Measurements from ENCODE around the gene RAPGEF5. TPM values are rescaled to one million over a fixed set of nuclear protein-coding genes. Genes with fewer than 3 reads are reported as not detected.

Gene RAPGEF5
- total RNA-seq, 1 experiment from 2014 or later = 5.6 TPM

DNA sequence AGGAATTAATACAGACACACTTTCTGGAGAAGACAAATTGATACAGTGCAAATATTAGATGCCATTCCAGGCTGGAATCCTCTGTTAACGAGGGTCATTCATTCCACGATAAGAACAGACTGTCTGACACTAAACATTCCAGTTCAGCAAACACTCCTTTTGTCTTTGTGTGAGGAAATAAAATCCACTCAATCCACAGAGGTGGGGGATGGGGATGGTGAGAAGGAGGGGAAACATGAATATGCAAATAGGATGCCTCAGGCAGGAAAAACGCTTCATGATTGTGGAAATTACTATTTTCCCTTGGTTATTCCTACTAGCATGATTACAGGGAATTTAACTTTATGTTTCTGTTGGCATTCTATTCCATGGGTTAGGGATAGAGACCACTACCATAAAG, 214.4 kb downstream of the RAPGEF5 start:
- H3K9ac ChIP-seq (ENCODE audit: low read length) = no peak overlapping the region
- H4K20me1 ChIP-seq (ENCODE audit: low read length) = no peaks in the 10 kb centered on the region
- H3K4me1 ChIP-seq (ENCODE audit: insufficient read depth, low read length) = no peaks in the 10 kb centered on the region
- intact Hi-C loops (cut with micrococcal nuclease) = no loop called here
- H3F3A ChIP-seq (ENCODE audit: low read length, unreplicated experiment) = no peaks in the 10 kb centered on the region
- no peaks in the 10 kb centered on the region for H3K9me2 ChIP-seq (replicated peaks; ENCODE audit: low read length)
- DNase-seq (no peak), ATAC-seq (no peak)
- no peak overlapping the region for H2AFZ ChIP-seq (ENCODE audit: low read length)
- H3K4me2 ChIP-seq (ENCODE audit: low read length) = no peak overlapping the region
- H3K4me3 ChIP-seq (ENCODE audit: low read length) = no peak overlapping the region
- no peaks in the 10 kb centered on the region for H3K27me3 ChIP-seq (ENCODE audit: low read length)
- ChIA-PET POLR2A (ENCODE audit: unreplicated experiment) (no interaction called here), CTCF (no interaction called here)
- no TSS peak for BruUV-seq (replicated peaks)
- no peak overlapping the region for H3K27ac ChIP-seq (ENCODE audit: low read length)
- TF ChIP-seq, protein P1, sequence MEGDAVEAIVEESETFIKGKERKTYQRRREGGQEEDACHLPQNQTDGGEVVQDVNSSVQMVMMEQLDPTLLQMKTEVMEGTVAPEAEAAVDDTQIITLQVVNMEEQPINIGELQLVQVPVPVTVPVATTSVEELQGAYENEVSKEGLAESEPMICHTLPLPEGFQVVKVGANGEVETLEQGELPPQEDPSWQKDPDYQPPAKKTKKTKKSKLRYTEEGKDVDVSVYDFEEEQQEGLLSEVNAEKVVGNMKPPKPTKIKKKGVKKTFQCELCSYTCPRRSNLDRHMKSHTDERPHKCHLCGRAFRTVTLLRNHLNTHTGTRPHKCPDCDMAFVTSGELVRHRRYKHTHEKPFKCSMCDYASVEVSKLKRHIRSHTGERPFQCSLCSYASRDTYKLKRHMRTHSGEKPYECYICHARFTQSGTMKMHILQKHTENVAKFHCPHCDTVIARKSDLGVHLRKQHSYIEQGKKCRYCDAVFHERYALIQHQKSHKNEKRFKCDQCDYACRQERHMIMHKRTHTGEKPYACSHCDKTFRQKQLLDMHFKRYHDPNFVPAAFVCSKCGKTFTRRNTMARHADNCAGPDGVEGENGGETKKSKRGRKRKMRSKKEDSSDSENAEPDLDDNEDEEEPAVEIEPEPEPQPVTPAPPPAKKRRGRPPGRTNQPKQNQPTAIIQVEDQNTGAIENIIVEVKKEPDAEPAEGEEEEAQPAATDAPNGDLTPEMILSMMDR (conservative IDR thresholded peaks at IDR 0.05; ENCODE audit: low read depth, low read length) = no peak
- TF ChIP-seq EZH2 (IDR thresholded peaks at IDR 0.05; ENCODE audit: low read length, unreplicated experiment) (no peak), EZH2phosphoT487 (IDR thresholded peaks at IDR 0.05; ENCODE audit: borderline replicate concordance, low read length) (no peak)
- H3K79me2 ChIP-seq (ENCODE audit: low read length) = no peaks in the 10 kb centered on the region
- no peaks in the 10 kb centered on the region for H3K36me3 ChIP-seq (ENCODE audit: low read depth, low read length)
- H3K9me3 ChIP-seq (ENCODE audit: low read length) = no peaks in the 10 kb centered on the region

DNA sequence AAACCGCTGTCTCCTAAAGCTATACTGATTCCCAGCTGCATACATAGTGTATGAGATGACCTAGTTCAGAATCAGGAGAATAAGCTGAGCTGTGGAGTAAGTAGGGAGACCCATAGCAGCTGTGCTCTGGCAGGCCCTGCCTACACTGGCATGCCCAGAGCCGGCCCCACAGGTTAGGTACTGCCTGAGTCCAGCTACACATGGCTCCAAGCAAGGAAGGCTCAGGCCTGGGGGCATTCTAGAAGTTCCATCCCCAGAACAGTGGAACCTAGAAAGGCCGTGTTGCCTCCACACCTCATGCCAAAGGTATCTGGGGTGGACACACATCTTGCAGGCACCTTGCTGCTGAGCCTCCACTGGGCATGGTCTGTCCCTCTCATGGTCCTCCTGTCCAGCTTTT, 215.6 kb downstream of the RAPGEF5 start:
- TF ChIP-seq, protein P1 (conservative IDR thresholded peaks at IDR 0.05; ENCODE audit: low read depth, low read length) = no peak
- TF ChIP-seq EZH2phosphoT487 (IDR thresholded peaks at IDR 0.05; ENCODE audit: borderline replicate concordance, low read length) (no peak), EZH2 (IDR thresholded peaks at IDR 0.05; ENCODE audit: low read length, unreplicated experiment) (no peak)
- ChIA-PET POLR2A (ENCODE audit: unreplicated experiment) (no interaction called here), CTCF (no interaction called here)
- intact Hi-C loops (cut with micrococcal nuclease) = no loop called here
- Histone ChIP-seq H3K27me3 (ENCODE audit: low read length) (no peaks in the 10 kb centered on the region), H3K9me3 (ENCODE audit: low read length) (no peaks in the 10 kb centered on the region), H3K4me2 (ENCODE audit: low read length) (no peak overlapping the region), H3K27ac (ENCODE audit: low read length) (no peak overlapping the region), H2AFZ (ENCODE audit: low read length) (no peak overlapping the region), H3K4me3 (ENCODE audit: low read length) (no peak overlapping the region), H3K79me2 (ENCODE audit: low read length) (no peaks in the 10 kb centered on the region), H3K9me2 (replicated peaks; ENCODE audit: low read length) (no peaks in the 10 kb centered on the region), H3K36me3 (ENCODE audit: low read depth, low read length) (no peaks in the 10 kb centered on the region), H3K9ac (ENCODE audit: low read length) (no peak overlapping the region), H3F3A (ENCODE audit: low read length, unreplicated experiment) (no peaks in the 10 kb centered on the region), H3K4me1 (ENCODE audit: insufficient read depth, low read length) (no peaks in the 10 kb centered on the region), H4K20me1 (ENCODE audit: low read length) (no peaks in the 10 kb centered on the region)
- DNase-seq (no peak), ATAC-seq (no peak)
- no TSS peak for BruUV-seq (replicated peaks)

DNA sequence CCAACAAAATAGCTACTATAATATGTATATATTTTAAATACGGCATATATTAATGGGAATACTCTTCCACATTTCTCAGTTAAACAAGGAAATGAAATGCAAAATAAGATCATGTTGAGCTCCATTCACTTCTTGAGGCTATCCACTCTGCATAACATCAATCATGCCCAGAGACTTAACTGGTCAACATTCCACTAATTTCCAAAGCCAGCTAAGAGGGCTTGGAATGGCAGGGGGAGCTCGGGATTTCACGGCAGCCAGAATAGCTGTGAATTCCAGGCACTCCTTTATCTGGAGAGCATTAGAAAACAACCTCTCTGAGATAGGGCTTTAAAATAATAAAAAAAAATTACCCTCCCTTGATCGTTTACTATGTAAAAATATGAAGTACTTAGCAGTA, 216.4 kb downstream of the RAPGEF5 start:
- Histone ChIP-seq H3K36me3 (ENCODE audit: low read depth, low read length) (no peaks in the 10 kb centered on the region), H3F3A (ENCODE audit: low read length, unreplicated experiment) (no peaks in the 10 kb centered on the region), H3K9me3 (ENCODE audit: low read length) (no peaks in the 10 kb centered on the region), H3K79me2 (ENCODE audit: low read length) (no peaks in the 10 kb centered on the region), H3K4me2 (ENCODE audit: low read length) (no peak overlapping the region), H2AFZ (ENCODE audit: low read length) (no peak overlapping the region), H3K4me1 (ENCODE audit: insufficient read depth, low read length) (no peaks in the 10 kb centered on the region), H3K27ac (ENCODE audit: low read length) (no peak overlapping the region), H3K4me3 (ENCODE audit: low read length) (no peak overlapping the region), H3K27me3 (ENCODE audit: low read length) (no peaks in the 10 kb centered on the region), H3K9me2 (replicated peaks; ENCODE audit: low read length) (no peaks in the 10 kb centered on the region), H3K9ac (ENCODE audit: low read length) (no peak overlapping the region), H4K20me1 (ENCODE audit: low read length) (no peaks in the 10 kb centered on the region)
- no TSS peak for BruUV-seq (replicated peaks)
- DNase-seq (no peak), ATAC-seq (no peak)
- TF ChIP-seq EZH2 (IDR thresholded peaks at IDR 0.05; ENCODE audit: low read length, unreplicated experiment) (no peak), EZH2phosphoT487 (IDR thresholded peaks at IDR 0.05; ENCODE audit: borderline replicate concordance, low read length) (no peak)
- TF ChIP-seq, protein P1 (conservative IDR thresholded peaks at IDR 0.05; ENCODE audit: low read depth, low read length) = no peak
- intact Hi-C loops (cut with micrococcal nuclease) = no loop called here
- CTCF ChIA-PET = no interaction called here
- POLR2A ChIA-PET (ENCODE audit: unreplicated experiment) = interaction anchor here (0.7 kb wide), 1 partner anchor 10 kb away, joined by 3 read pairs; no protein-coding TSS in a partner anchor

Measured in PC-3 (cell line).